GM10847 (cell line): ENCODE measurements around the gene CUX1.

ENCODE experiments used
- POLR2A ChIP-seq: IDR thresholded peaks from 2 replicates; pipeline ENCODE4 v1.6.1; 2011; ENCODE audit not compliant: insufficient read length; ENCODE audit errors: extremely low read depth

CUX1 gene

GRCh38 chr7:102080019-102080433 is 262.6 kb downstream of the CUX1 start:
- TF ChIP-seq POLR2A = no peak

GRCh38 chr7:102080434-102081243 is 263.2 kb downstream of the CUX1 start:
- no peak for TF ChIP-seq POLR2A

GRCh38 chr7:102081244-102081627 is 263.8 kb downstream of the CUX1 start:
- no peak for TF ChIP-seq POLR2A

- TF ChIP-seq POLR2A = no peak
Observed at GRCh38 chr7:102082693-102083368, 265.4 kb downstream of the CUX1 start.

- TF ChIP-seq POLR2A = no peak
Observed at GRCh38 chr7:102085218-102085772, 267.9 kb downstream of the CUX1 start.

DNA sequence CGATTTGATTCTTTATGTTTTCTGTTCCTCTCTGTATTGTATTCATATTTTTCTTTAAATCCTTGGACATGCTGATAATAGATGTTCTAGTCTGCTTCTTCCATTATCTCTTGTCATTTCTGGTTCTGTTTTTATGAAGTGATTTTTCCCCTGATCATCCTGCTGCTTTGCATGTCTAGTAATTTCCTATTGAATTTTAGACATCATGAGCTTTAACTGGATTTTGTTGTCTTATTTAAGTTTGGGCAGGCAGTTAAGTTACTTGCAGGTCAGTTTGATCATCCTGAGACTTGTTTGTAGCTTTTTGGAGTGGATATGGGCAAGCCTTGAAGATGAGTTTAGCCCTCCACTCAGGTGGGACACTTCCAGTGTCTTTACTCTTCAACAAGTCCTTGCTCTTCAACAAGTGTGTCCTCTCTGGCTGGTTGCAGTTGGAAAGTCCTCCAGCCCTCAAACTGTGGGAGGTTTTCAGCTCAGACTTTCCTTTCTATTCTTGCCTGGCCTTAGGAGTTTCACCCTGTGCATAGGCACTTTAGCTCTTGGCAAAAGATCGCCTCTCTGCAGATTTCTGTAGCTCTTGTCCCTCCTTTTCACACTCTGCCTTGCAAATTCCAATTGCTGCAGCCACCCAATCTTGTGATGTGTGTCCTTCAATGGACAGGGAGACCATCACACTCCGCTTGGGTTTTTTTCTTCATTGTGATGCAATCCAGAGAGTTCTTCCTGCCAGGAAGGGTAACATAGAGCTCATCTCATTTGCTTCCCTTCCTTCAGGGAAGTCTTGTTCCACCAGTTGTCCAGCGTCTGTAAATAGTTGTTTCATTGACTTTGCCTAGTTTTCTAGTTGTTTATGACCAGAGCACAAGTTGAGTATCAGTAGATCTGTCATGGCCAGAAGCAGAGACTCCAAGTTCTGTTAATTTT is 272.0 kb downstream of the CUX1 start:
- TF ChIP-seq POLR2A = no peak

- TF ChIP-seq POLR2A = no peak
Observed at GRCh38 chr7:102093599-102094315, 276.3 kb downstream of the CUX1 start.

DNA sequence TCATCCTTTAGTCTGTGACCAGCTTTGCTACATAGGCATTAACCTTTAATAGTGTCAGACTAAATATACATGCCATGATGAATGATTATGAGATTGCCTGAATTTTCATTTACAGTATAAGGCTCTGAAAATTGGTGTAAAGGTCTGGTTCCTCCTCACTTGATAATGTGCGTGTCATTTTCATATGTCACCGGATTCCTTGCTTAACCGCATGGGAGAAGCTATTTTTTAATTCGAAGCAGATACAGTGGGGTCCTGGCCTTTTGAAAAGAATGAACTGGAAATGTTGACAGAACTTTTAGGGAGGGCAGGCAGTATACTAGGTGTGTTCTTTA is 276.9 kb downstream of the CUX1 start:
- no peak for TF ChIP-seq POLR2A

GRCh38 chr7:102095321-102096011 is 278.0 kb downstream of the CUX1 start:
- no peak for TF ChIP-seq POLR2A

DNA sequence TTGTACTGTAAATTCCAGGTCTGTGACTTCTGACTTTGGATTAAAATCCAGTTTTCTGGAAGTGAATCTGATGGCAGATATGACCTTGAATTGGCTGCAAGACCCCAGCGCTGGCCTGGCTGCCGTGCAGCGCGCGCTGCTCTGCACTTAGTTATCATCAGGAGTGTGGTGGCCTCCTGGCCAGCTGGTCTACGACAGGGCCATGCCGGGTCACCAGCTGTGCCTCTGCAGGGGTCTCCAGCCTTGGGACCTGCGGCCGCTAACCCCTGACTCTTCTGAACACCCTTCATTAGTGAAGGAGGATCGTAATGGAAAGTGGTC is 278.5 kb downstream of the CUX1 start:
- TF ChIP-seq POLR2A = no peak

- TF ChIP-seq POLR2A = no peak
Observed at GRCh38 chr7:102096706-102097427, 279.4 kb downstream of the CUX1 start.

- no peak for TF ChIP-seq POLR2A
Observed at GRCh38 chr7:102097601-102098161, 280.3 kb downstream of the CUX1 start.

DNA sequence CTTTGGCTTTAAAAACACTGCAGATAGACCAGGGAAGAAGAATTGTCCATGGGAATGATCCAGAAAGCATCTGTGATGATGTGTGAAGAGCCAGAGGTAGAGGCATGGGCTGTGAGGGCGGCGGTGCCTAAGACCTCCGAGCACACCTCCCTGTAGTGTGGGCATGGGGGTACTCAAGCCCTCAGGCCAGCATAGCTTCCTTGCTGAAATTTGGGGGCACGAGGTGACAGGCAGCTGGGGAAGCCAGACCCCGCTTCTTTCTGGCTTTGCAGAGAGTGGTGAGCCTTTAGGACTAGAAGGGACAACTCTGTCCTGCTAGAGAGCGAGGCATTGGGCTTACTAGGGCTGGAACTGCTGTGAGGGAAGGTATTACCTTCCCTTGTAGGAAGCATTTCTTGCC is 281.6 kb downstream of the CUX1 start:
- TF ChIP-seq POLR2A = no peak
